Endothelial cell of umbilical vein (primary cell): ENCODE data around the gene EGFL6. TPM values are rescaled to one million over a fixed set of nuclear protein-coding genes. Genes with fewer than 3 reads are reported as not detected.

Experiments
- BruUV-seq: library from RNA; stranded (reverse); fragments of 400-500 nt; replicated peaks from 2 replicates; lab custom pipeline; 2021; lab: Mats Ljungman, UMichigan
- CTCF ChIA-PET: fragments of 300-600, 350-600 bp; sonication (Branson Sonifier 250); formaldehyde crosslinking; loops from one replicate; lab custom pipeline; 2021; ENCODE audit warnings: antibody characterized with exemption, inconsistent platforms; lab: Charles Lee
- POLR2A ChIA-PET: fragments of 300-600, 350-600 bp; sonication (Branson Sonifier 250); formaldehyde crosslinking; loops from one replicate; lab custom pipeline; 2021; ENCODE audit warnings: antibody characterized with exemption, inconsistent platforms; lab: Charles Lee
- DNase-seq: peaks from one replicate; pipeline ENCODE4 v3.0.0-alpha.2; 2011; ENCODE audit warnings: low read depth, low spot score
- FAIRE-seq: peaks from 2 replicates; lab custom pipeline; 2011; peaks lifted over from hg19 to GRCh38; lab: Jason Lieb, UNC
- H2AFZ ChIP-seq: 2 replicates; pipeline ENCODE4 v1.6.0; 2012; ENCODE audit warnings: low read depth, low read length, control low read depth, inconsistent platforms
- H3K27ac ChIP-seq: 2 replicates; pipeline ENCODE4 v1.5.1; 2011; ENCODE audit warnings: low read depth, mild to moderate bottlenecking, control low read depth, low read length, moderate library complexity; ENCODE audit not compliant: insufficient read depth
- H3K27me3 ChIP-seq, 2 experiments: 2 replicates each; pipeline versions ENCODE4 v1.6.0 to v1.6.1; 2011; ENCODE audit warnings: low read length in 2 of 2, mixed read lengths in 1 of 2; ENCODE audit not compliant: control insufficient read depth in 2 of 2, insufficient read depth in 2 of 2
- H3K36me3 ChIP-seq, 2 experiments: 2 replicates in 1 of 2; 3 replicates in 1 of 2; pipeline ENCODE4 v1.5.1; 2011; ENCODE audit warnings: low read length in 2 of 2, mild to moderate bottlenecking in 1 of 2, moderate library complexity in 1 of 2; ENCODE audit not compliant: control insufficient read depth in 2 of 2, insufficient read depth in 2 of 2; ENCODE audit errors: extremely low read depth in 1 of 2
- H3K4me1 ChIP-seq: 3 replicates; pipeline ENCODE4 v1.5.1; 2011; ENCODE audit warnings: mild to moderate bottlenecking, low read length; ENCODE audit not compliant: control insufficient read depth, insufficient read depth; ENCODE audit errors: extremely low read depth
- H3K4me2 ChIP-seq: 2 replicates; pipeline ENCODE4 v1.6.1; 2011; ENCODE audit warnings: low read length, control low read depth, mixed read lengths; ENCODE audit not compliant: insufficient read depth
- H3K4me3 ChIP-seq, 3 experiments: fragments of 200-600 bp in 1 of 3; sonication (generic), shearing (Covaris generic) in 1 of 3; replicated peaks in 1 of 3; 2 replicates each; pipeline ENCODE4 v1.5.1; 2011 to 2016; ENCODE audit warnings: control low read depth in 3 of 3, low read length in 3 of 3, mild to moderate bottlenecking in 2 of 3, inconsistent platforms in 1 of 3, low read depth in 1 of 3, moderate library complexity in 1 of 3; ENCODE audit not compliant: insufficient read depth in 1 of 3
- H3K79me2 ChIP-seq: 2 replicates; pipeline ENCODE4 v1.6.0; 2012; ENCODE audit warnings: low read length, inconsistent platforms; ENCODE audit not compliant: control insufficient read depth, insufficient read depth
- H3K9ac ChIP-seq: replicated peaks from 2 replicates; pipeline ENCODE3; 2011; ENCODE audit warnings: low read length, control low read depth; ENCODE audit not compliant: insufficient read depth; ENCODE audit errors: extremely low read depth
- H3K9me1 ChIP-seq: replicated peaks from 3 replicates; pipeline ENCODE4 v1.6.0; 2011; ENCODE audit warnings: mild to moderate bottlenecking, low read length; ENCODE audit not compliant: control insufficient read depth, insufficient read depth; ENCODE audit errors: extremely low read depth
- H3K9me3 ChIP-seq: replicated peaks from 2 replicates; pipeline ENCODE4 v1.5.1; 2012; ENCODE audit warnings: low read length, inconsistent platforms; ENCODE audit not compliant: control insufficient read depth, insufficient read depth
- H4K20me1 ChIP-seq: replicated peaks from 2 replicates; pipeline ENCODE3; 2011; ENCODE audit warnings: mild to moderate bottlenecking, low read length; ENCODE audit not compliant: control insufficient read depth, insufficient read depth; ENCODE audit errors: extremely low read depth
- EZH2 ChIP-seq: IDR thresholded peaks from 2 replicates; pipeline ENCODE4 v1.6.1; 2012; ENCODE audit warnings: borderline replicate concordance, low read depth, mild to moderate bottlenecking, moderate library complexity, low read length, inconsistent platforms; ENCODE audit not compliant: severe bottlenecking
- FOS ChIP-seq: IDR thresholded peaks from 2 replicates; pipeline ENCODE4 v1.6.1; 2011; ENCODE audit warnings: mild to moderate bottlenecking, low read length, moderate library complexity, borderline replicate concordance; ENCODE audit not compliant: insufficient read depth
- GATA2 ChIP-seq: IDR thresholded peaks from 2 replicates; pipeline ENCODE4 v1.7.0; 2011; ENCODE audit warnings: low read depth, mild to moderate bottlenecking, moderate library complexity, mixed read lengths, low read length; ENCODE audit not compliant: insufficient read length, insufficient read depth
- JUN ChIP-seq: IDR thresholded peaks from 2 replicates; pipeline ENCODE4 v1.6.1; 2011; ENCODE audit warnings: borderline replicate concordance, low read depth; ENCODE audit not compliant: insufficient read length, insufficient read depth
- MYC ChIP-seq: IDR thresholded peaks from one replicate; pipeline ENCODE4 v1.6.1; 2011; ENCODE audit warnings: mild to moderate bottlenecking, low read depth, low read length
- POLR2A ChIP-seq: IDR thresholded peaks from 2 replicates; pipeline ENCODE4 v1.6.1; 2012; ENCODE audit warnings: low read depth, mild to moderate bottlenecking, control low read depth, low read length
- POLR2AphosphoS5 ChIP-seq: IDR thresholded peaks from 2 replicates; pipeline ENCODE4 v1.6.1; 2012; ENCODE audit warnings: low read depth, mild to moderate bottlenecking, control low read depth, low read length, moderate library complexity; ENCODE audit not compliant: insufficient read depth
- dilution Hi-C: fragments of 300-500 bp; cut with MboI; formaldehyde crosslinking; loops from one replicate; pipeline ENCODE4 v1.15.0; 2019; ENCODE audit warnings: low sequenced_read_pairs; ENCODE audit not compliant: extremely low pct_ligation_motif_present
- intact Hi-C: fragments of 100-400 bp; cut with micrococcal nuclease; formaldehyde crosslinking; loops from one replicate; pipeline ENCODE4 v1.10.0; 2022
- polyA plus RNA-seq, 4 experiments: library from polyadenylated mRNA; depleted of rRNA in 3 of 4; stranded (reverse) in 3 of 4; unstranded in 1 of 4; fragments of >200 nt; gene quantifications; 2 replicates each; pipeline versions ENCODE4 v1.2.1 to v1.2.3, GENCODE V29; 2011 to 2012; ENCODE audit warnings: missing spikeins in 1 of 4
- total RNA-seq: library from RNA; stranded (reverse); gene quantifications from 2 replicates; pipeline ENCODE4 v1.2.3, GENCODE V29; 2021
- TF ChIP-seq, protein P1 (sequence below): IDR thresholded peaks from 2 replicates; pipeline ENCODE4 v1.6.1; 2011; ENCODE audit not compliant: insufficient read depth, insufficient read length
- TF ChIP-seq, protein P2 (sequence below), 2 donors: IDR thresholded peaks; 1 replicate in 1 of 2; 2 replicates in 1 of 2; pipeline ENCODE4 v1.5.1; 2011; ENCODE audit warnings: low read length in 2 of 2, mild to moderate bottlenecking in 2 of 2, moderate library complexity in 2 of 2, control low read depth in 1 of 2, inconsistent platforms in 1 of 2, low read depth in 1 of 2; ENCODE audit not compliant: insufficient read depth in 1 of 2; ENCODE audit errors: extremely low read depth in 1 of 2

EGFL6 gene
- total and polyA plus RNA-seq, 2 donors (not counting 3 experiments of a cell fraction or from before 2014, with no cell fraction given), result not detected

- Histone ChIP-seq H4K20me1 (no peaks in the 10 kb centered on the region), H3K9me1 (no peaks in the 10 kb centered on the region), H3K9ac (no peak overlapping the region), H2AFZ (no peak overlapping the region), H3K79me2 (no peaks in the 10 kb centered on the region), H3K9me3 (no peaks in the 10 kb centered on the region), H3K4me2 (no peak overlapping the region), H3K4me1 (peaks cover 6% of the 10 kb centered on the region), H3K27ac (no peak overlapping the region), H3K27me3 (no peaks in the 10 kb centered on the region), H3K36me3 (no peaks in the 10 kb centered on the region), H3K4me3 (no peak overlapping the region)
- ChIA-PET CTCF (no interaction called here), POLR2A (no interaction called here)
- DNase-seq (no peak), FAIRE-seq (no peak)
- dilution Hi-C loops (no loop called here), intact Hi-C loops (no loop called here)
- BruUV-seq, result no TSS peak
- TF ChIP-seq FOS (no peak), EZH2 (no peak), POLR2AphosphoS5 (no peak), POLR2A (no peak), JUN (no peak), GATA2 (no peak), MYC (no peak)
- TF ChIP-seq, protein P1, sequence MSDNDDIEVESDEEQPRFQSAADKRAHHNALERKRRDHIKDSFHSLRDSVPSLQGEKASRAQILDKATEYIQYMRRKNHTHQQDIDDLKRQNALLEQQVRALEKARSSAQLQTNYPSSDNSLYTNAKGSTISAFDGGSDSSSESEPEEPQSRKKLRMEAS, result no peak
- TF ChIP-seq, protein P2, sequence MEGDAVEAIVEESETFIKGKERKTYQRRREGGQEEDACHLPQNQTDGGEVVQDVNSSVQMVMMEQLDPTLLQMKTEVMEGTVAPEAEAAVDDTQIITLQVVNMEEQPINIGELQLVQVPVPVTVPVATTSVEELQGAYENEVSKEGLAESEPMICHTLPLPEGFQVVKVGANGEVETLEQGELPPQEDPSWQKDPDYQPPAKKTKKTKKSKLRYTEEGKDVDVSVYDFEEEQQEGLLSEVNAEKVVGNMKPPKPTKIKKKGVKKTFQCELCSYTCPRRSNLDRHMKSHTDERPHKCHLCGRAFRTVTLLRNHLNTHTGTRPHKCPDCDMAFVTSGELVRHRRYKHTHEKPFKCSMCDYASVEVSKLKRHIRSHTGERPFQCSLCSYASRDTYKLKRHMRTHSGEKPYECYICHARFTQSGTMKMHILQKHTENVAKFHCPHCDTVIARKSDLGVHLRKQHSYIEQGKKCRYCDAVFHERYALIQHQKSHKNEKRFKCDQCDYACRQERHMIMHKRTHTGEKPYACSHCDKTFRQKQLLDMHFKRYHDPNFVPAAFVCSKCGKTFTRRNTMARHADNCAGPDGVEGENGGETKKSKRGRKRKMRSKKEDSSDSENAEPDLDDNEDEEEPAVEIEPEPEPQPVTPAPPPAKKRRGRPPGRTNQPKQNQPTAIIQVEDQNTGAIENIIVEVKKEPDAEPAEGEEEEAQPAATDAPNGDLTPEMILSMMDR (IDR thresholded peaks at IDR 0.05; ENCODE audit: extremely low read depth in 1 of 2, insufficient read depth in 1 of 2, low read depth in 1 of 2, low read length in 2 of 2), result no peak
These were observed 84.7 kb downstream of the EGFL6 start for GRCh38 chrX:13654116-13654515.
